HCT116 (cell line): Measurements from ENCODE around the gene PREPL. TPM values are rescaled to one million over a fixed set of nuclear protein-coding genes. Genes with fewer than 3 reads are reported as not detected.

Experiments used
- ATAC-seq: fragments of 200-7000 bp; cut with Tn5 transposase; 2 replicates; pipeline ENCODE4 v1.9.1; 2020; ENCODE audit warnings: mild to moderate bottlenecking, moderate library complexity
- BruUV-seq: library from RNA; stranded (reverse); fragments of 400-500 nt; replicated peaks from 2 replicates; lab custom pipeline; 2021; lab: Mats Ljungman, UMichigan
- CTCF ChIA-PET: fragments of 300-600 bp; sonication (Branson Sonifier 250); formaldehyde crosslinking; loops from one replicate; lab custom pipeline; 2021; ENCODE audit warnings: antibody characterized with exemption; lab: Charles Lee
- POLR2A ChIA-PET: fragments of 300-600, 350-600 bp; sonication (Branson Sonifier 250); formaldehyde crosslinking; loops from one replicate; lab custom pipeline; 2021; ENCODE audit warnings: antibody characterized with exemption; lab: Charles Lee
- RAD21 ChIA-PET, 2 experiments: fragments of 300-600 bp; sonication (Branson Sonifier 250); formaldehyde crosslinking; loops; one replicate each; lab custom pipeline; 2023; ENCODE audit warnings: low total read pairs in 2 of 2; ENCODE audit not compliant: uncharacterized antibody in 2 of 2, unreplicated experiment in 2 of 2, low non-redundant PET in 1 of 2; lab: Charles Lee
- DNase-seq: peaks from one replicate; pipeline ENCODE4 v3.0.0-alpha.2; 2010; ENCODE audit warnings: low read depth, low spot score
- H2AFZ ChIP-seq: fragments of 200-600 bp; shearing (Covaris generic), sonication (generic); 2 replicates; pipeline ENCODE4 v1.6.1; 2017; ENCODE audit warnings: low read depth, mixed run types, mixed read lengths, antibody characterized with exemption, low read length; ENCODE audit not compliant: poor library complexity, severe bottlenecking
- H3K27ac ChIP-seq: 2 replicates; pipeline ENCODE4 v1.5.1; 2012; ENCODE audit warnings: low read depth, low read length
- H3K27me3 ChIP-seq: fragments of 200-600 bp; sonication (generic); 2 replicates; pipeline ENCODE4 v1.6.1; 2016; ENCODE audit warnings: mixed run types, low read length, mixed read lengths; ENCODE audit not compliant: insufficient read depth
- H3K36me3 ChIP-seq, 2 experiments: fragments of 200-500 bp in 1 of 2; fragments of 200-600 bp in 1 of 2; sonication (Bioruptor generic) in 1 of 2; sonication (generic) in 1 of 2; 2 replicates each; pipeline versions ENCODE4 v1.5.1 to v1.6.1; 2014 to 2016; ENCODE audit warnings: low read length in 2 of 2, inconsistent platforms in 1 of 2, mixed read lengths in 1 of 2, mixed run types in 1 of 2; ENCODE audit not compliant: insufficient read depth in 2 of 2, control insufficient read depth in 1 of 2
- H3K4me1 ChIP-seq, 2 experiments: fragments of 200-600 bp in 1 of 2; sonication (generic) in 1 of 2; 2 replicates each; pipeline versions ENCODE4 v1.5.1 to v1.6.1; 2012 to 2017; ENCODE audit warnings: low read length in 2 of 2, inconsistent platforms in 1 of 2, mild to moderate bottlenecking in 1 of 2, mixed read lengths in 1 of 2, mixed run types in 1 of 2, moderate library complexity in 1 of 2; ENCODE audit not compliant: insufficient read depth in 2 of 2, control insufficient read depth in 1 of 2
- H3K4me2 ChIP-seq: fragments of 200-600 bp; sonication (generic); 2 replicates; pipeline ENCODE4 v1.6.1; 2017; ENCODE audit warnings: mixed run types, low read length, mixed read lengths
- H3K4me3 ChIP-seq, 2 experiments: fragments of 200-600 bp in 1 of 2; sonication (generic) in 1 of 2; replicated peaks in 1 of 2; 2 replicates each; pipeline ENCODE4 v1.5.1; 2011 to 2016; ENCODE audit warnings: low read length in 2 of 2, control low read depth in 1 of 2, low read depth in 1 of 2, mild to moderate bottlenecking in 1 of 2, mixed read lengths in 1 of 2, mixed run types in 1 of 2
- H3K79me2 ChIP-seq: fragments of 200-600 bp; sonication (generic); 2 replicates; pipeline ENCODE4 v1.6.1; 2017; ENCODE audit warnings: mild to moderate bottlenecking, mixed run types, low read length, moderate library complexity, mixed read lengths; ENCODE audit not compliant: insufficient read depth
- H3K9ac ChIP-seq: fragments of 200-600 bp; sonication (generic); 2 replicates; pipeline ENCODE4 v1.6.1; 2016; ENCODE audit warnings: low read length, mixed read lengths
- H3K9me2 ChIP-seq: fragments of 200-600 bp; sonication (generic), shearing (Covaris generic); 2 replicates; pipeline ENCODE4 v1.6.1; 2017; ENCODE audit warnings: mixed run types, mild to moderate bottlenecking, moderate library complexity; ENCODE audit not compliant: insufficient read depth
- H3K9me3 ChIP-seq, 2 experiments: fragments of 200-500 bp in 1 of 2; fragments of 200-600 bp in 1 of 2; sonication (Bioruptor generic) in 1 of 2; sonication (generic) in 1 of 2; 2 replicates each; pipeline ENCODE4 v1.6.1; 2014 to 2017; ENCODE audit warnings: low read length in 2 of 2, mixed read lengths in 2 of 2, inconsistent platforms in 1 of 2, low read depth in 1 of 2, mild to moderate bottlenecking in 1 of 2, mixed run types in 1 of 2, moderate library complexity in 1 of 2; ENCODE audit not compliant: control insufficient read depth in 1 of 2, insufficient read depth in 1 of 2
- H4K20me1 ChIP-seq: fragments of 200-600 bp; sonication (generic), shearing (Covaris generic); 2 replicates; pipeline ENCODE4 v1.6.1; 2017; ENCODE audit warnings: mixed run types, mild to moderate bottlenecking, moderate library complexity; ENCODE audit not compliant: insufficient read depth
- ATF3 ChIP-seq: IDR thresholded peaks from 2 replicates; pipeline ENCODE4 v1.6.1; 2012
- CBX3 ChIP-seq: IDR thresholded peaks from 2 replicates; pipeline ENCODE4 v1.6.1; 2012; ENCODE audit warnings: low read depth
- CTCF ChIP-seq, 3 experiments: fragments of 200-600 bp in 1 of 3; sonication (generic) in 1 of 3; IDR thresholded peaks in 2 of 3; conservative IDR thresholded peaks in 1 of 3; 2 replicates each; pipeline ENCODE4 v1.5.1; 2012 to 2017; ENCODE audit warnings: low read depth in 2 of 3, low read length in 2 of 3, antibody characterized with exemption in 1 of 3, borderline replicate concordance in 1 of 3, control low read depth in 1 of 3, mild to moderate bottlenecking in 1 of 3, mixed read lengths in 1 of 3, mixed run types in 1 of 3, moderate library complexity in 1 of 3; ENCODE audit not compliant: insufficient read depth in 1 of 3
- EGR1 ChIP-seq: IDR thresholded peaks from 2 replicates; pipeline ENCODE4 v1.6.1; 2012; ENCODE audit warnings: low read depth
- ELF1 ChIP-seq: IDR thresholded peaks from 2 replicates; pipeline ENCODE4 v1.6.1; 2012; ENCODE audit warnings: low read depth, borderline replicate concordance
- JUND ChIP-seq: IDR thresholded peaks from 2 replicates; pipeline ENCODE4 v1.6.1; 2012
- MAX ChIP-seq: IDR thresholded peaks from 2 replicates; pipeline ENCODE4 v1.6.1; 2012
- POLR2A ChIP-seq: IDR thresholded peaks from 2 replicates; pipeline ENCODE4 v1.7.0; 2011; ENCODE audit warnings: borderline replicate concordance; ENCODE audit not compliant: insufficient read depth, insufficient read length; ENCODE audit errors: extremely low read depth
- POLR2AphosphoS5 ChIP-seq: IDR thresholded peaks from 2 replicates; pipeline ENCODE4 v1.6.1; 2011; ENCODE audit warnings: mild to moderate bottlenecking, low read depth, low read length, moderate library complexity
- RAD21 ChIP-seq: IDR thresholded peaks from 2 replicates; pipeline ENCODE4 v1.6.1; 2012; ENCODE audit warnings: low read depth, mild to moderate bottlenecking
- REST ChIP-seq: IDR thresholded peaks from 2 replicates; pipeline ENCODE4 v1.6.1; 2012; ENCODE audit warnings: low read depth
- YY1 ChIP-seq: IDR thresholded peaks from 2 replicates; pipeline ENCODE4 v1.6.1; 2011; ENCODE audit warnings: low read length, low read depth, moderate library complexity, mild to moderate bottlenecking; ENCODE audit not compliant: insufficient replicate concordance; ENCODE audit errors: extremely low read depth
- intact Hi-C: fragments of 100-400 bp; cut with micrococcal nuclease; formaldehyde crosslinking; loops from 2 replicates; pipeline ENCODE4 v1.10.0; 2022
- total RNA-seq: library from RNA; stranded (reverse); gene quantifications from one replicate; pipeline ENCODE4 v1.2.1, GENCODE V29; 2021; ENCODE audit not compliant: unreplicated experiment

PREPL gene
- total RNA-seq, 1 experiment from 2014 or later, result 31.1 TPM

- no peak overlapping the region for H3K4me2 ChIP-seq
- no peak for DNase-seq
- no peaks in the 10 kb centered on the region for H3K9me2 ChIP-seq
- no peaks in the 10 kb centered on the region for H3K27me3 ChIP-seq
- no peak overlapping the region for H2AFZ ChIP-seq
- TF ChIP-seq MAX, result no peak
- TF ChIP-seq ELF1, result no peak
- TF ChIP-seq CBX3, result no peak
- TF ChIP-seq JUND, result no peak
- TF ChIP-seq RAD21, result no peak
- no peak for TF ChIP-seq EGR1
- no peak for TF ChIP-seq POLR2AphosphoS5
- TF ChIP-seq CTCF (IDR thresholded peaks at IDR 0.05 in 2 of 3, conservative IDR thresholded peaks at IDR 0.05 in 1 of 3; ENCODE audit: borderline replicate concordance in 1 of 3, insufficient read depth in 1 of 3, low read depth in 2 of 3, low read length in 2 of 3), result no peak
- no peak for TF ChIP-seq ATF3
- TF ChIP-seq REST, result no peak
- no peak for TF ChIP-seq POLR2A
- no peak for TF ChIP-seq YY1
- TF ChIP-seq, all 23 proteins: peak for 0
- POLR2A ChIA-PET, result interaction anchor here (2.4 kb wide), 1 partner anchor 14 kb away, joined by 12 read pairs; the partner anchor contains the start of genes CAMKMT and PREPL
- Histone ChIP-seq H3K4me1 (no peaks in the 10 kb centered on the region), H3K36me3 (peaks cover 5% of the 10 kb centered on the region in 2 experiments; a peak in 3 of 4 replicates), H3K4me3 (no peak overlapping the region), H3K9ac (no peak overlapping the region), H4K20me1 (no peaks in the 10 kb centered on the region), H3K27ac (no peak overlapping the region), H3K79me2 (peaks cover 2% of the 10 kb centered on the region; the same call in 1 of the 2 replicates), H3K9me3 (no peaks in the 10 kb centered on the region)
- BruUV-seq, result no TSS peak
- intact Hi-C loops, result no loop called here
- RAD21 ChIA-PET, result no interaction called here
- CTCF ChIA-PET, result no interaction called here
- ATAC-seq, result no peak
Observed at GRCh38 chr2:44347526-44347925, 13.8 kb downstream of the PREPL start.
